ENCODE results near the gene ATP6V1D. TPM values are rescaled to one million over a fixed set of nuclear protein-coding genes. Genes with fewer than 3 reads are reported as not detected.
"Not testable (repeated sequence)": the region's sequence is repeated elsewhere in the genome, so short reads cannot be mapped to it uniquely, and the experiment has no call there.

The ATP6V1D gene
- 128 and 129 TPM in 2 replicates for total RNA-seq (2014; rRNA removed; shearing (Covaris generic))
- polyA plus RNA-seq (2016; fragmentation: Nextera tagmentation; extraction: Ambion mirVana), result 191 and 192 TPM in 2 replicates

DNA sequence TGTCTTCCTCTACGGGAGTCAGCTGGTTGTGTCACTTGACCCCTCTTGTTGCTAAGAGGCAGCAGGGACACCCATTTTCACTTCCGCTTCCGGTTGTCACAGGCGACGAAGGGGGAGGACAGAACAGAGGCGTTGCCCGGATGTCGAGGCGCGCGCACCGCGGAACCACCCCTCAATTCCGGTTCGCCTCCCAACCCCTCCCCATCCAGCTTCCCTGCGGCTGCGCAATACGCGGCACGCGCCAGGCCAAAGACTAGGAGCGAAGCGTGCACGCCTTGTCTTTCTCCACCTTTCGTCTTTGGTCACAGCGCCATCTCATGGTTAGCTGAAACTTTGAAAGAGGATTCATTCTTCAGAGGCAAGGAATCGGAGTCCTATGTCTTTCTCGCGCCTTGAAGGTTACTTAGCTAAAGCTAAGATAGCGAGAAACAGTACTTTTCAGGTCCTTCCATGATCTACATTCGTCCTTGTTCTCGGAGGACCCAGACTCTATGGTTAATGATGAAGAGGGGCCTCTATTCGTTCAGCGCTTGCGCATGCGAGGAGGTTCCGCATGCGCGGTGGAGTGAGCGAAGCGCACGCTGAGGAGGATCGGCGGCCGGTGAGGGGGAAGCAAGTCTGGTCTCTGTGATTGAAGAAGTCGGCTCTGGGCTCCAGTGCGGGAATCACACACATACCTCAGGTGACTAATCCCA is at the start of gene ATP6V1D, which contains the start of gene EIF2S1:
TSS of gene ATP6V1D (minus strand) at position 30 of the 695 bp plus-strand sequence. CDS start 106 bp downstream, outside the sequence.
TSS of gene EIF2S1 (plus strand) at position 554 of the 695 bp plus-strand sequence. CDS start 4,440 bp downstream, outside the sequence.
- peak within 1 kb of the TSS; percentile 93 for H3K4me3 ChIP-seq
- H3K4me2 ChIP-seq (ENCODE audit: unreplicated experiment), result peak within 1 kb of the TSS; percentile 94
- H2AFZ ChIP-seq, result peak within 1 kb of the TSS; percentile 95
- peaks cover 25% of the 10 kb centered on the region for H3F3A ChIP-seq (ENCODE audit: insufficient read depth)
- no peaks in the 10 kb centered on the region for H3K9me2 ChIP-seq (ENCODE audit: insufficient read depth)
- no peaks in the 10 kb centered on the region for H3K27me3 ChIP-seq (replicated peaks; ENCODE audit: insufficient read depth)
- peak; percentile 99 for DNase-seq
- H3K79me2 ChIP-seq (ENCODE audit: insufficient read depth), result peaks cover 93% of the 10 kb centered on the region
- no peaks in the 10 kb centered on the region for H3K9me3 ChIP-seq (ENCODE audit: low read depth)
- peaks cover 8% of the 10 kb centered on the region for H3K36me3 ChIP-seq (ENCODE audit: low read depth)
- peaks cover 53% of the 10 kb centered on the region for H3K4me1 ChIP-seq (ENCODE audit: insufficient read depth)
- peak within 1 kb of the TSS; percentile 99 for H3K27ac ChIP-seq
- WGBS, 2 experiments (ENCODE audit: low coverage in 1 of 2, low lambda C conversion rate in 2 of 2, missing lambda C conversion rate in 2 of 2), result 0 to 1% methylated on average over 47 of the region's 47 CpGs
- TF ChIP-seq EZH2phosphoT487 (IDR thresholded peaks at IDR 0.05; ENCODE audit: insufficient read depth, low read depth) (no peak), EZH2 (IDR thresholded peaks at IDR 0.05; ENCODE audit: insufficient read depth, poor library complexity, severe bottlenecking) (no peak)
- peaks cover 12% of the 10 kb centered on the region; the same call in 1 of the 2 replicates for H4K20me1 ChIP-seq (ENCODE audit: insufficient read depth)
- peak within 1 kb of the TSS; percentile 98 for H3K9ac ChIP-seq
- in situ Hi-C loops (cut with MboI), result no loop called here

- H3K27ac ChIP-seq; H3K9ac ChIP-seq; H3K27me3 ChIP-seq (replicated peaks; ENCODE audit: insufficient read depth); H2AFZ ChIP-seq; H3K79me2 ChIP-seq (ENCODE audit: insufficient read depth); H3K9me3 ChIP-seq (ENCODE audit: low read depth); in situ Hi-C loops (cut with MboI); H3F3A ChIP-seq (ENCODE audit: insufficient read depth); H3K9me2 ChIP-seq (ENCODE audit: insufficient read depth); H4K20me1 ChIP-seq (ENCODE audit: insufficient read depth); H3K4me2 ChIP-seq (ENCODE audit: unreplicated experiment); H3K4me1 ChIP-seq (ENCODE audit: insufficient read depth); H3K36me3 ChIP-seq (ENCODE audit: low read depth); H3K4me3 ChIP-seq: not testable (repeated sequence)
- DNase-seq, result peak; percentile 13
- 86 to 90% methylated on average over 7 of the region's 7 CpGs for WGBS, 2 experiments (ENCODE audit: low coverage in 1 of 2, low lambda C conversion rate in 2 of 2, missing lambda C conversion rate in 2 of 2)
Measured at GRCh38 chr14:67408122-67408801, 48.7 kb upstream of the ATP6V1D start.

GRCh38 chr14:67405771-67406170 is 46.2 kb upstream of the ATP6V1D start:
- no peak overlapping the region for H3K27ac ChIP-seq
- no peaks in the 10 kb centered on the region for H3K36me3 ChIP-seq (ENCODE audit: low read depth)
- no peak for TF ChIP-seq EZH2phosphoT487 (IDR thresholded peaks at IDR 0.05; ENCODE audit: insufficient read depth, low read depth)
- TF ChIP-seq EZH2 (IDR thresholded peaks at IDR 0.05; ENCODE audit: insufficient read depth, poor library complexity, severe bottlenecking), result no peak
- H3K4me2 ChIP-seq (ENCODE audit: unreplicated experiment), result no peak overlapping the region
- no peak overlapping the region for H2AFZ ChIP-seq
- no peaks in the 10 kb centered on the region for H3K27me3 ChIP-seq (replicated peaks; ENCODE audit: insufficient read depth)
- no peaks in the 10 kb centered on the region for H3K4me1 ChIP-seq (ENCODE audit: insufficient read depth)
- H3K9me2 ChIP-seq (ENCODE audit: insufficient read depth), result no peaks in the 10 kb centered on the region
- no peak overlapping the region for H3K9ac ChIP-seq
- H3K4me3 ChIP-seq, result no peak overlapping the region
- no peaks in the 10 kb centered on the region for H3K79me2 ChIP-seq (ENCODE audit: insufficient read depth)
- no peak for DNase-seq
- no peaks in the 10 kb centered on the region for H4K20me1 ChIP-seq (ENCODE audit: insufficient read depth)
- no peaks in the 10 kb centered on the region for H3K9me3 ChIP-seq (ENCODE audit: low read depth)
- WGBS, 2 experiments (ENCODE audit: low coverage in 1 of 2, low lambda C conversion rate in 2 of 2, missing lambda C conversion rate in 2 of 2), result 95 to 99% methylated on average over 5 of the region's 5 CpGs
- in situ Hi-C loops (cut with MboI), result no loop called here
- H3F3A ChIP-seq (ENCODE audit: insufficient read depth), result no peaks in the 10 kb centered on the region

DNA sequence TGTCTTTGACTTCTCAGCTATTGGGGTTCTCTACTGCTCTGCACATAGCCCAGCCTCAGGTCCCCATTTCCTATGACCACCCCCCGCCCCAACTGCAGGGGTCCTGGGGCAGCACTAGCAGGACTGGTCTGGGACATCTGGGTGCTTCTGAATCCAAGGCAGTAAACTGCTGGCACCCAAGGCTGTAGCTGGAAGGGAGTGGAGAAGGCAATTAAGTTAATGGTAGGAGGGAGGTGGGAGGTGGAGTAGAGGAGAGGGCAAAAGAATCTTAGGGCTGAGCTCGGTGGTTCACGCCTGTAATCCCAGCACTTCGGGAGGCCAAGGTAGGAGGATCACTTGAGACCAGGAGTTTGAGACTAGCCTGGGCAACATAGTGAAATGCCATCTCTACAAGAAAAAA is 40.8 kb upstream of the ATP6V1D start:
- no peaks in the 10 kb centered on the region for H3K9me2 ChIP-seq (ENCODE audit: insufficient read depth)
- H3K9ac ChIP-seq, result no peak overlapping the region
- H2AFZ ChIP-seq, result no peak overlapping the region
- no peaks in the 10 kb centered on the region for H3F3A ChIP-seq (ENCODE audit: insufficient read depth)
- DNase-seq, result no peak
- 81 to 90% methylated on average over 4 of the region's 4 CpGs for WGBS, 2 experiments (ENCODE audit: low coverage in 1 of 2, low lambda C conversion rate in 2 of 2, missing lambda C conversion rate in 2 of 2)
- H3K27ac ChIP-seq, result no peak overlapping the region
- H3K36me3 ChIP-seq (ENCODE audit: low read depth), result no peaks in the 10 kb centered on the region
- no peaks in the 10 kb centered on the region for H3K79me2 ChIP-seq (ENCODE audit: insufficient read depth)
- in situ Hi-C loops (cut with MboI), result no loop called here
- H3K4me2 ChIP-seq (ENCODE audit: unreplicated experiment), result no peak overlapping the region
- H3K27me3 ChIP-seq (replicated peaks; ENCODE audit: insufficient read depth), result no peaks in the 10 kb centered on the region
- no peaks in the 10 kb centered on the region for H4K20me1 ChIP-seq (ENCODE audit: insufficient read depth)
- no peaks in the 10 kb centered on the region for H3K9me3 ChIP-seq (ENCODE audit: low read depth)
- TF ChIP-seq EZH2 (IDR thresholded peaks at IDR 0.05; ENCODE audit: insufficient read depth, poor library complexity, severe bottlenecking) (no peak), EZH2phosphoT487 (IDR thresholded peaks at IDR 0.05; ENCODE audit: insufficient read depth, low read depth) (no peak)
- no peak overlapping the region for H3K4me3 ChIP-seq
- peaks cover 15% of the 10 kb centered on the region for H3K4me1 ChIP-seq (ENCODE audit: insufficient read depth)

Data from GM23248 (cell line).